Dendritic cell treated with granulocyte-macrophage colony-stimulating factor and Interleukin-4, amounts not matched to agents 40 ng/mL and 50 ng/mL, for 4 days (primary cell): ENCODE measurements around the gene DMBX1.
A peak's percentile ranks its signal among the peaks of the same experiment; 100 is the strongest.

ENCODE experiments used
- H3K27ac Mint-ChIP-seq: one replicate; pipeline ENCODE4 v1.8.0; 2022; ENCODE audit warnings: mild to moderate bottlenecking, mixed read lengths
- H3K27me3 Mint-ChIP-seq: one replicate; pipeline ENCODE4 v1.8.0; 2022; ENCODE audit warnings: mild to moderate bottlenecking, mixed read lengths
- H3K36me3 Mint-ChIP-seq: one replicate; pipeline ENCODE4 v1.8.0; 2022; ENCODE audit warnings: low read depth, mixed read lengths
- H3K4me1 Mint-ChIP-seq: one replicate; pipeline ENCODE4 v1.8.0; 2022; ENCODE audit warnings: low read depth, mixed read lengths
- H3K4me3 Mint-ChIP-seq: one replicate; pipeline ENCODE4 v1.8.0; 2022; ENCODE audit warnings: mild to moderate bottlenecking, moderate library complexity, mixed read lengths
- H3K9me3 Mint-ChIP-seq: one replicate; pipeline ENCODE4 v1.8.0; 2022; ENCODE audit warnings: mixed read lengths
- intact Hi-C: fragments of 100-400 bp; cut with micrococcal nuclease; formaldehyde crosslinking; loops from one replicate; pipeline ENCODE4 v1.15.0; 2022

Gene DMBX1

DNA sequence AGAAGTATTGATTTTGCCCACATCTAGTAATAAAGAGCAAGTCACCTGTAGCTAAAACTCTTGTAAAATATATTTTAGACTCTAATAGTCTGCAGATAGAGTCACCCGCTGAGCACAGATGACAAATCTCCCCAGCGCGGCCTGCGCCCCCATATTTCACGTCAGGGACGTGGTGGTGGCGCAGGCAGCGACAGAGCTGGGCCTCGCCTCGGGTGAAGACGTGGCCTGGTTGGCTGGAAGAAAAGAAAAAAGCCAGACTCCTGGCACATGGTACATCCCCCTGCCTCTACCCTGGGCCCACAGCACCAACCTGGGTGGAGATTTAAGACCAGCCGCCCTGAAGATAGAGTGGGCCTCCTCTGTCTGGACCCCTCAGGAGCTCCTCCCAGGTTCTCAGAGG, 6.0 kb upstream of the DMBX1 start:
- H3K4me1 Mint-ChIP-seq: peaks cover 4% of the 10 kb centered on the region
- no peak overlapping the region for H3K27ac Mint-ChIP-seq
- peaks cover 78% of the 10 kb centered on the region for H3K27me3 Mint-ChIP-seq
- H3K36me3 Mint-ChIP-seq: no peaks in the 10 kb centered on the region
- intact Hi-C loops: no loop called here
- no peak overlapping the region for H3K4me3 Mint-ChIP-seq
- no peaks in the 10 kb centered on the region for H3K9me3 Mint-ChIP-seq

DNA sequence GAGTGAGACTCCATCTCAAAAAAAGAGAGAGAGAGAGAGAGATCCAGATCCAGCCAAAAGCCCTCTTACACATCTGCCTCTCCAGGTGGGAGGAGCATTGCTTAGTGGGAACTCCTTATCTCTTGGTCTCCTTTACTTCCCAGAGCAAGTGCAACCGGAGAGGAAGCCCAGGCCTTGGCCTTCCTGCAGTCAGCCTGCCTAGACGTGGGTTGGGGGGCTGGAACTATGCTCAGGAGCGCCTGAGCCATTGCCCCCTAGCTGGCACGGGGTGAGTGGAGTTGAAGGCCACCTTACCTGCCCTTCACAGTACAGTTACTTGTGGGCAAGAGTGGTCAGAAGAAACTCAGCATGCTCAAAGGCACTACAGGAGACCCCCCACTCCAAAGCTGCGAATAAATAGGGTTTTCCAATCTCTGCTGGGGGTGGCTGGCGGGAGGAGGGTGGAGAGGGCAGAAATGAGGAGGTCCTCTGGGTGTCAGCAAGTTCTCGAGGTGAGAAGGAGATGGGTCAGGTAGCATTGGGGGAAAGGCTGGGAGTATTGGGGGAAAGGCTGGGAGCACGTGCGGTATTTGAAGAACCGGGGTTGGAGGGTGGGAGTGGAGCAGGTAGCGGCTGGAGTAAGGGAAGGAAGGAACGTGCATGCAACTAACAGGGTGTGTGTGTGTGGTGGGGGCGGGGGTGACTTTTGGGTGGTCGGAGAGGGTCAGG, 4.7 kb upstream of the DMBX1 start:
- intact Hi-C loops: no loop called here
- no peak overlapping the region for H3K4me3 Mint-ChIP-seq
- no peak overlapping the region for H3K27ac Mint-ChIP-seq
- H3K36me3 Mint-ChIP-seq: no peaks in the 10 kb centered on the region
- H3K9me3 Mint-ChIP-seq: no peaks in the 10 kb centered on the region
- peaks cover 17% of the 10 kb centered on the region for H3K4me1 Mint-ChIP-seq
- H3K27me3 Mint-ChIP-seq: peaks cover 85% of the 10 kb centered on the region

- intact Hi-C loops: no loop called here
- no peaks in the 10 kb centered on the region for H3K9me3 Mint-ChIP-seq
- H3K27me3 Mint-ChIP-seq: peaks cover 87% of the 10 kb centered on the region
- no peak overlapping the region for H3K4me3 Mint-ChIP-seq
- no peaks in the 10 kb centered on the region for H3K36me3 Mint-ChIP-seq
- peaks cover 24% of the 10 kb centered on the region for H3K4me1 Mint-ChIP-seq
- H3K27ac Mint-ChIP-seq: no peak overlapping the region
Observed at GRCh38 chr1:46485564-46486431, 3.8 kb upstream of the DMBX1 start.

DNA sequence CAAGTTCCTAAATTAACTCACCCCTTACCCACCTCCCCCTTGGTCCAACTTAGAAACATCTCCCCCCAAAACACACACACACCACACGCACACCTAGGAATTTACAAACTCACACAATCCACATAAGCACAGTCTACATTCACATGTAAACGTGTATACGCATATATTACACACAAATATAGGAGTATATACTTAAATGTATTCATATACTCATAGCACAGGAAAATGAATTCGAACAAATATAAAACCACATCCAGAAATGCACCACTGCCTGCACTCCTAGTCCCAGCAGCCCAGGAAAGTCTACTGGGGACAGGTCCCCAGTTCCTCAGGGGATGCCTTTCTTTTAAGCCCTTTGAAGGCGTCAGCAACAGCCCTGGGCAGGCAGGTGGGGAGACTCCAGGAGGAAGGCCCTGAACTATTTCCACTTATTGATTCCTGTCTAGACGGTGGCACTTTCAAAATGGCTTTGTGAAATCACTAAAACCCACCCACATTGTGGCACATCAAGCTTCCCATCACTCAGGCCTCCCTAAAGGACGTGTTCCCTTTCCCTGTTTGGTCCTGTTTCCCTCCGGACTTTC, 3.1 kb upstream of the DMBX1 start:
- no peaks in the 10 kb centered on the region for H3K9me3 Mint-ChIP-seq
- H3K27ac Mint-ChIP-seq: no peak overlapping the region
- no peak overlapping the region for H3K4me3 Mint-ChIP-seq
- intact Hi-C loops: no loop called here
- no peaks in the 10 kb centered on the region for H3K36me3 Mint-ChIP-seq
- H3K27me3 Mint-ChIP-seq: peaks cover 91% of the 10 kb centered on the region
- peaks cover 26% of the 10 kb centered on the region for H3K4me1 Mint-ChIP-seq

- no peak overlapping the region for H3K4me3 Mint-ChIP-seq
Observed at GRCh38 chr1:46487818-46488218, 1.8 kb upstream of the DMBX1 start.

GRCh38 chr1:46488343-46489168, 1.1 kb upstream of the DMBX1 start:
- H3K9me3 Mint-ChIP-seq: no peaks in the 10 kb centered on the region
- intact Hi-C loops: no loop called here
- H3K27me3 Mint-ChIP-seq: peaks cover 98% of the 10 kb centered on the region
- no peaks in the 10 kb centered on the region for H3K36me3 Mint-ChIP-seq
- H3K4me1 Mint-ChIP-seq: peaks cover 44% of the 10 kb centered on the region
- H3K27ac Mint-ChIP-seq: peak overlapping the region; percentile 48
- H3K4me3 Mint-ChIP-seq: peak overlapping the region; percentile 62

More at GRCh38 chr1:46487818-46488218, 1.8 kb upstream of the DMBX1 start:
- Mint-ChIP-seq H3K27ac (no peak overlapping the region), H3K27me3 (peaks cover 96% of the 10 kb centered on the region), H3K9me3 (no peaks in the 10 kb centered on the region), H3K36me3 (no peaks in the 10 kb centered on the region), H3K4me1 (peaks cover 39% of the 10 kb centered on the region)
- intact Hi-C loops: no loop called here

GRCh38 chr1:46489169-46489637, 433 bp upstream of the DMBX1 start:
- Mint-ChIP-seq H3K4me3 (peak overlapping the region; percentile 62), H3K27me3 (peaks cover 98% of the 10 kb centered on the region), H3K36me3 (no peaks in the 10 kb centered on the region), H3K9me3 (no peaks in the 10 kb centered on the region), H3K4me1 (peaks cover 44% of the 10 kb centered on the region), H3K27ac (peak overlapping the region; percentile 48)
- intact Hi-C loops: no loop called here

DNA sequence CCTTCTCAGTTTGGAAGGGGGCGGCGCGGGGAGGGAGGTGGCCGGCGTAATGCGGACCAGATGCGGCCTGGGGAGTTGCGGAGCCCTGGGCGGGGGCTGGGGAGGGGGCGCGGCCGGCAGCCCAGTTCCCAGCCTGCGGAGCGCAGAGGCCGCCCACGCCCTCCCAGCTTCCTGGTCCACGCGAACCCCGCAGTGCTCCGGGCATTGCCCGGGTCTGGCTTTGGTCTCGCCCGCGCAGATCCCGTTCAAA, 695 bp downstream of the DMBX1 start:
- intact Hi-C loops: no loop called here
- no peak overlapping the region for H3K27ac Mint-ChIP-seq

DNA sequence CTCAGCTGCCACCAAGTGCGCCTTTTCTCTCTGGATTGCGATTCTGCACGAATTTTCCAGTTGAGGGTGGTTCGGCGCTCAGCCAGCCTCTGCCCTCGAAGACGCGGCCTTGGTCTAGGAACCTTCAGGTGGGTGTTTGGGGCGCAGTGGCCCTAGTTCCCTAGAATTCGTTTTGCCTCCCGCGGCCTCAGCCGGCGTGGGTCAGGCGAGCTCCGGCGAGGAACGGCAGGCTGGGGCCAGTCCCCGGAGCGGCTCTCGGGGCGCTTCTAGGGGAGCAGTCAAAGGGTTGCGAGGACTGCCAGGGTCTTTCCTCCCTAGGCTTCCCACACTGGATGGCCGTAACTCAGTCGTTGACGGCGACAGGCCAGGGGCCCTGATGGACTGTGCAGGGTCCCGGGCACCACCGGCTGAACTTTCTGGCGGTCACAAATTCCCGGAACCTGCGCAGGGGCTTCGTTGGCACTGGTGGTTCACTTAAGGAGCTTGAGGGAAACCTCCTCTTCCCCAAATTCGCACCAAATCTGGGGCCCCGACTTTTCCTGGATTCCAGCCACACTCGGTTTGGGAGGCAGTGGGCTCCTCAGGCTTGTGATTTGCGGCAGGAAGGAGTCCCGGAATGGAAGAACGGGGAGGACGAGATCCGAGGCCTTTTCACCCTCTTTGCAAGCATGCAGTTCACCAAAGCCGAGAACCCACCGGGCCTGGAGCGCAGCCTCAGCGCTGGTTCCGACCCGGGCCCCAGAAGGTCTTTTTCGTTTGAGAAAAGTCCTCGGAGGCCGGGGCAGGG, 1.2 kb downstream of the DMBX1 start:
- Mint-ChIP-seq H3K4me3 (peak overlapping the region; percentile 44), H3K9me3 (no peaks in the 10 kb centered on the region), H3K4me1 (peaks cover 44% of the 10 kb centered on the region), H3K27me3 (peaks cover 99% of the 10 kb centered on the region), H3K27ac (no peak overlapping the region), H3K36me3 (no peaks in the 10 kb centered on the region)
- intact Hi-C loops: no loop called here

More for the DNA sequence above, 695 bp downstream of the DMBX1 start:
- peak overlapping the region; percentile 44 for H3K4me3 Mint-ChIP-seq
- H3K4me1 Mint-ChIP-seq: peaks cover 44% of the 10 kb centered on the region
- H3K9me3 Mint-ChIP-seq: no peaks in the 10 kb centered on the region
- no peaks in the 10 kb centered on the region for H3K36me3 Mint-ChIP-seq
- H3K27me3 Mint-ChIP-seq: peaks cover 97% of the 10 kb centered on the region

DNA sequence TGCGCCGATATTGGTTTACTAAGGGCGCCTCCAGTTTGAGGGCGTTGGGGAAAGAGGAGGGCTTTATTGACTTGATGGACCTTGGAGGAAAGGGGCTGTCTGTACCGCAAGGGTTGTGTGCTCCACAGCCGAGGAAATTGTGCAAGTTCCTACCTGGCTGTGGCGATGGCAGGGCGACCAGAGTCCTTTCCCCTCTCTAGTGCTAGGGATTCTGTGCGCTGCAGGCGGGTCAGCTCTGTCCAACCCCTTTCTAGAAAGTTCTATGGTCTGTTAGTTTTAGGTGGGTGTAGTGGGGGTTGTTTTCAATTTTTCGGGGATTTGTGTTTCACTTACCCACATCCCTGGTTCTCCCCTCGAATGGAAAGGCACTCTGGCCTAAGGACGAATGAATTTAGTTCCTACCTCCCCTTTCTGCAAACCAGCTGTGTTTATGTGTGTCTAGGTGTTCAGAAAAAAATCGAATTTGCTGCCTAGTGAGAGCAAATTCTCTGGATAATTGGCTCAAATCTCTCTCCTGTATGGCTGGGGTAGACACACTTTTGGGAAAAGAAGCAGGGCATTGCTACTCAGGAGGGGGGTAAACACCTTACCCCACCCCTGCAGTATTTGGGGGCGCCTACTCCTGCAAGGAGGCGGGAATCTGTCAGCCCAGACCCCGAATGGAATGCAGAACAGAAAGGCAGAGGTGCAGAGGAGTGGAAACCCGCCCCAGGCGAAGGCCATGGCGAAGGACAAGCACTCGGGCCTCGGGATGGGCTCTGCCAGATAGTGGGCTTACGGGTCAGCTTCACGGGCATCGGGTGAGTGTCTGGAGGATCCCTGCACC, 2.0 kb downstream of the DMBX1 start:
- H3K27ac Mint-ChIP-seq: no peak overlapping the region
- H3K4me1 Mint-ChIP-seq: peaks cover 44% of the 10 kb centered on the region
- intact Hi-C loops: no loop called here
- H3K27me3 Mint-ChIP-seq: peaks cover 96% of the 10 kb centered on the region
- no peaks in the 10 kb centered on the region for H3K9me3 Mint-ChIP-seq
- H3K36me3 Mint-ChIP-seq: no peaks in the 10 kb centered on the region
- no peak overlapping the region for H3K4me3 Mint-ChIP-seq

DNA sequence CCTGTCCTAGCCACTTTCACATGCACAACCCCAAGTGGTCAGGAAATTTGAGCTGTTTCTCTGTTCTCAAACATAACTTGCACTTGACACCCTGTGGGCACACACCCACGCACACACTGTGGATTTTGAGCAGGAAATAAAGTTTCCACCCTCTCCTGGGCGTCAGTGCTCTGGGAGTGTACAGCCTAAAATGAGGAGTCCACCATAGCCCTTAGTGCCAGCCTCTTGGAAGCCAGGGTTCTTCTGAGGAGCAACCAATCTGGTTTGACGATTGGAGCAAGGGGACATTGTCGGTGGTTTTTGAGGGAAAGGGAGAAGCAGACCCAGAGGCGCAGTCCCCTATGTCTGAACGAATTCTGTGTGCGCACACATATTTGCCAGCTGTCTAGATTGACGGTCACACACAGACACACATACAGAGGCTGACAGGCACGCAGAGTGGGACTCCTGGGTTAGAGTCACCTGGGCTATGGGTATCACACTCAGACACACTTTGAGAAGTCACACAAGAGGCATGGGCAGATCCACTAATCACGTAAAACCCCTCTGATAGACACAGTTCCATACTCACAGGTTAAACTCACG, 2.7 kb downstream of the DMBX1 start:
- Mint-ChIP-seq H3K36me3 (no peaks in the 10 kb centered on the region), H3K27me3 (peaks cover 93% of the 10 kb centered on the region), H3K4me3 (no peak overlapping the region), H3K4me1 (peaks cover 44% of the 10 kb centered on the region), H3K9me3 (no peaks in the 10 kb centered on the region), H3K27ac (no peak overlapping the region)
- intact Hi-C loops: no loop called here

- H3K4me1 Mint-ChIP-seq: peaks cover 44% of the 10 kb centered on the region
- H3K36me3 Mint-ChIP-seq: no peaks in the 10 kb centered on the region
- H3K9me3 Mint-ChIP-seq: no peaks in the 10 kb centered on the region
- intact Hi-C loops: no loop called here
- no peak overlapping the region for H3K4me3 Mint-ChIP-seq
- no peak overlapping the region for H3K27ac Mint-ChIP-seq
- peaks cover 88% of the 10 kb centered on the region for H3K27me3 Mint-ChIP-seq
Observed at GRCh38 chr1:46492871-46493270, 3.2 kb downstream of the DMBX1 start.
